ENCODE data around the gene ANKRD55. TPM values are rescaled to one million over a fixed set of nuclear protein-coding genes. Genes with fewer than 3 reads are reported as not detected.

Gene ANKRD55
- total RNA-seq, 1 donor from 2014 or later = not detected

DNA sequence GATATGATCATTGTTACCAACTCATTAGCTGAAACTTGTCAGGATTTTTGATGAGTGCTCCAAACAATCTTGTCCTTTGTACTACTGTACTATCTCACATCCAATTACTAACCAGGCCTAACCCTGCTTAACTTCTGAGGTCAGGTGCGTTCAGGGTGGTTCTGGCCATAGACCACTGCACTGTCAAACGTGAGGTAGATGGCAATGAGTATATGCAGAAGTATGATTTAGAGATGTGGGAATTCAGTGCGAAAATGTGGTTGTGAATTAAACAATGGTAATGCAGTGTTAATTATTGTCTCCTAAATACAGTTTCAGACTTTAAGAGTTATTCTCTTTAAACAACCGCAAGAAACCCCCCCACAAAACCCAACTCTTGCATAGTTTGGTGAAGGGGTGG is 86.5 kb downstream of the ANKRD55 start:
- Histone ChIP-seq H2AFZ (ENCODE audit: low read depth, low read length) (no peak overlapping the region), H3K9me3 (ENCODE audit: insufficient read depth, low read depth, low read length) (no peaks in the 10 kb centered on the region), H4K20me1 (ENCODE audit: insufficient read depth, low read length) (no peaks in the 10 kb centered on the region), H3K9ac (ENCODE audit: low read length) (no peak overlapping the region), H3K27ac (ENCODE audit: low read depth, low read length) (no peak overlapping the region), H3K4me1 (ENCODE audit: insufficient read depth, low read length) (no peaks in the 10 kb centered on the region), H3K36me3 (ENCODE audit: insufficient read depth, low read length) (no peaks in the 10 kb centered on the region), H3K79me2 (ENCODE audit: insufficient read depth, low read length) (no peaks in the 10 kb centered on the region), H3K4me2 (ENCODE audit: low read length) (no peak overlapping the region), H3K4me3 (ENCODE audit: insufficient read depth, low read depth, low read length) (no peak overlapping the region), H3K27me3 (ENCODE audit: insufficient read depth, low read length) (no peaks in the 10 kb centered on the region)
- TF ChIP-seq CTCF (IDR thresholded peaks at IDR 0.05; ENCODE audit: insufficient read depth, low read depth, low read length) (no peak), EZH2 (IDR thresholded peaks at IDR 0.05; ENCODE audit: insufficient read depth, low read length) (no peak)
- no peak for DNase-seq (ENCODE audit: low read depth)
- H3K27me3 Mint-ChIP-seq (ENCODE audit: low read depth, unreplicated experiment) = peaks cover 13% of the 10 kb centered on the region
- peaks cover 6% of the 10 kb centered on the region for H3K4me1 Mint-ChIP-seq (ENCODE audit: low read depth, unreplicated experiment)
- FAIRE-seq = no peak
- H3K9me3 Mint-ChIP-seq (ENCODE audit: unreplicated experiment) = peaks cover 2% of the 10 kb centered on the region
- no peaks in the 10 kb centered on the region for H3K36me3 Mint-ChIP-seq (ENCODE audit: low read depth, unreplicated experiment)
- H3K27ac Mint-ChIP-seq (ENCODE audit: unreplicated experiment) = no peak overlapping the region
- no peak overlapping the region for H3K4me3 Mint-ChIP-seq (ENCODE audit: unreplicated experiment)

- Histone ChIP-seq H3K27ac (ENCODE audit: low read depth, low read length) (no peak overlapping the region), H3K79me2 (ENCODE audit: insufficient read depth, low read length) (no peaks in the 10 kb centered on the region), H3K4me3 (ENCODE audit: insufficient read depth, low read depth, low read length) (no peak overlapping the region), H3K27me3 (ENCODE audit: insufficient read depth, low read length) (no peaks in the 10 kb centered on the region), H3K9ac (ENCODE audit: low read length) (no peak overlapping the region), H4K20me1 (ENCODE audit: insufficient read depth, low read length) (no peaks in the 10 kb centered on the region), H2AFZ (ENCODE audit: low read depth, low read length) (no peak overlapping the region), H3K9me3 (ENCODE audit: insufficient read depth, low read depth, low read length) (no peaks in the 10 kb centered on the region), H3K36me3 (ENCODE audit: insufficient read depth, low read length) (no peaks in the 10 kb centered on the region), H3K4me2 (ENCODE audit: low read length) (no peak overlapping the region), H3K4me1 (ENCODE audit: insufficient read depth, low read length) (no peaks in the 10 kb centered on the region)
- Mint-ChIP-seq H3K27ac (ENCODE audit: unreplicated experiment) (no peak overlapping the region), H3K36me3 (ENCODE audit: low read depth, unreplicated experiment) (no peaks in the 10 kb centered on the region), H3K4me1 (ENCODE audit: low read depth, unreplicated experiment) (peaks cover 6% of the 10 kb centered on the region), H3K27me3 (ENCODE audit: low read depth, unreplicated experiment) (peaks cover 13% of the 10 kb centered on the region), H3K4me3 (ENCODE audit: unreplicated experiment) (no peak overlapping the region), H3K9me3 (ENCODE audit: unreplicated experiment) (peaks cover 2% of the 10 kb centered on the region)
- TF ChIP-seq CTCF (IDR thresholded peaks at IDR 0.05; ENCODE audit: insufficient read depth, low read depth, low read length) = no peak
- no peak for TF ChIP-seq EZH2 (IDR thresholded peaks at IDR 0.05; ENCODE audit: insufficient read depth, low read length)
- FAIRE-seq = no peak
- DNase-seq (ENCODE audit: low read depth) = no peak
Measured at GRCh38 chr5:56145511-56145910, 87.6 kb downstream of the ANKRD55 start.

GRCh38 chr5:56145106-56145505 is 88.0 kb downstream of the ANKRD55 start:
- H4K20me1 ChIP-seq (ENCODE audit: insufficient read depth, low read length) = no peaks in the 10 kb centered on the region
- TF ChIP-seq EZH2 (IDR thresholded peaks at IDR 0.05; ENCODE audit: insufficient read depth, low read length) = no peak
- no peak for TF ChIP-seq CTCF (IDR thresholded peaks at IDR 0.05; ENCODE audit: insufficient read depth, low read depth, low read length)
- H3K9me3 ChIP-seq (ENCODE audit: insufficient read depth, low read depth, low read length) = no peaks in the 10 kb centered on the region
- Mint-ChIP-seq H3K36me3 (ENCODE audit: low read depth, unreplicated experiment) (no peaks in the 10 kb centered on the region), H3K27me3 (ENCODE audit: low read depth, unreplicated experiment) (peaks cover 13% of the 10 kb centered on the region), H3K4me1 (ENCODE audit: low read depth, unreplicated experiment) (peaks cover 6% of the 10 kb centered on the region), H3K4me3 (ENCODE audit: unreplicated experiment) (no peak overlapping the region), H3K9me3 (ENCODE audit: unreplicated experiment) (peaks cover 2% of the 10 kb centered on the region), H3K27ac (ENCODE audit: unreplicated experiment) (no peak overlapping the region)
- H3K79me2 ChIP-seq (ENCODE audit: insufficient read depth, low read length) = no peaks in the 10 kb centered on the region
- FAIRE-seq (no peak), DNase-seq (ENCODE audit: low read depth) (no peak)
- H3K9ac ChIP-seq (ENCODE audit: low read length) = no peak overlapping the region
- H3K27me3 ChIP-seq (ENCODE audit: insufficient read depth, low read length) = no peaks in the 10 kb centered on the region
- H3K4me1 ChIP-seq (ENCODE audit: insufficient read depth, low read length) = no peaks in the 10 kb centered on the region
- H3K27ac ChIP-seq (ENCODE audit: low read depth, low read length) = no peak overlapping the region
- H3K4me3 ChIP-seq (ENCODE audit: insufficient read depth, low read depth, low read length) = no peak overlapping the region
- H3K4me2 ChIP-seq (ENCODE audit: low read length) = no peak overlapping the region
- no peak overlapping the region for H2AFZ ChIP-seq (ENCODE audit: low read depth, low read length)
- no peaks in the 10 kb centered on the region for H3K36me3 ChIP-seq (ENCODE audit: insufficient read depth, low read length)
